ENCODE measurements around the gene SLC1A7.

- TF ChIP-seq POLR2A (IDR thresholded peaks at IDR 0.05) (no peak), CTCF (IDR thresholded peaks at IDR 0.05) (no peak), POLR2AphosphoS5 (IDR thresholded peaks at IDR 0.05; ENCODE audit: insufficient read depth in 1 of 2, low read depth in 1 of 2) (no peak)
These were observed 73.9 kb downstream of the SLC1A7 start for GRCh38 chr1:53068314-53069099.
